Activated CD8-positive, alpha-beta memory T cell treated with anti-CD3 and anti-CD28 coated beads, Interleukin-2, amount 50 U/mL, for 1 hour (primary cell): ENCODE measurements around the gene LRMDA.

ENCODE experiments used
- DNase-seq: peaks from one replicate; pipeline ENCODE4 v3.0.0-alpha.2; 2020; ENCODE audit errors: extremely low read depth

LRMDA gene

GRCh38 chr10:76397181-76398042 is 966.0 kb downstream of the LRMDA start:
- no peak for DNase-seq

- no peak for DNase-seq
These were observed 966.8 kb downstream of the LRMDA start for GRCh38 chr10:76398043-76398710.

GRCh38 chr10:76399226-76399625 is 967.8 kb downstream of the LRMDA start:
- DNase-seq: no peak

- DNase-seq: no peak
These were observed 969.6 kb downstream of the LRMDA start for GRCh38 chr10:76401006-76401405.

- no peak for DNase-seq
These were observed 972.5 kb downstream of the LRMDA start for GRCh38 chr10:76403912-76404311.

GRCh38 chr10:76404531-76404930 is 973.1 kb downstream of the LRMDA start:
- DNase-seq: no peak

- DNase-seq: no peak
These were observed 974.5 kb downstream of the LRMDA start for GRCh38 chr10:76405922-76406321.

GRCh38 chr10:76408646-76409045 is 977.2 kb downstream of the LRMDA start:
- no peak for DNase-seq

GRCh38 chr10:76411729-76412435 is 980.5 kb downstream of the LRMDA start:
- DNase-seq: no peak

- DNase-seq: no peak
These were observed 984.1 kb downstream of the LRMDA start for GRCh38 chr10:76415554-76415953.

GRCh38 chr10:76416642-76417041 is 985.2 kb downstream of the LRMDA start:
- no peak for DNase-seq

- DNase-seq: no peak
These were observed 989.3 kb downstream of the LRMDA start for GRCh38 chr10:76420725-76421124.

GRCh38 chr10:76422769-76423168 is 991.3 kb downstream of the LRMDA start:
- no peak for DNase-seq

GRCh38 chr10:76428551-76429367 is 997.3 kb downstream of the LRMDA start:
- DNase-seq: no peak

GRCh38 chr10:76429368-76430060 is 998.1 kb downstream of the LRMDA start:
- no peak for DNase-seq

- DNase-seq: no peak
These were observed 998.7 kb downstream of the LRMDA start for GRCh38 chr10:76430061-76430645.

GRCh38 chr10:76432016-76433012 is 1000.9 kb downstream of the LRMDA start:
- no peak for DNase-seq

- DNase-seq: no peak
These were observed 1002.0 kb downstream of the LRMDA start for GRCh38 chr10:76433161-76434005.

- no peak for DNase-seq
These were observed 1003.7 kb downstream of the LRMDA start for GRCh38 chr10:76435157-76435556.
